Glutamatergic neuron (in vitro differentiated cells): ENCODE results near the gene AMBN. TPM values are rescaled to one million over a fixed set of nuclear protein-coding genes. Genes with fewer than 3 reads are reported as not detected.

Source experiments
- DNase-seq: peaks from one replicate; pipeline ENCODE4 v3.0.0; 2022
- H3K27ac Mint-ChIP-seq: one replicate; pipeline ENCODE4 v1.8.0; 2020; ENCODE audit warnings: mild to moderate bottlenecking, mixed read lengths, inconsistent platforms; ENCODE audit not compliant: unreplicated experiment
- H3K27me3 Mint-ChIP-seq: one replicate; pipeline ENCODE4 v1.8.0; 2020; ENCODE audit warnings: mild to moderate bottlenecking, moderate library complexity, mixed read lengths, inconsistent platforms; ENCODE audit not compliant: unreplicated experiment
- H3K36me3 Mint-ChIP-seq: one replicate; pipeline ENCODE4 v1.8.0; 2020; ENCODE audit warnings: mild to moderate bottlenecking, mixed read lengths, inconsistent platforms; ENCODE audit not compliant: unreplicated experiment
- H3K4me1 Mint-ChIP-seq: one replicate; pipeline ENCODE4 v1.8.0; 2020; ENCODE audit warnings: mild to moderate bottlenecking, low read depth, mixed read lengths, inconsistent platforms; ENCODE audit not compliant: unreplicated experiment
- H3K4me3 Mint-ChIP-seq: one replicate; pipeline ENCODE4 v1.8.0; 2020; ENCODE audit warnings: mild to moderate bottlenecking, mixed read lengths, inconsistent platforms; ENCODE audit not compliant: unreplicated experiment
- H3K9me3 Mint-ChIP-seq: one replicate; pipeline ENCODE4 v1.8.0; 2020; ENCODE audit warnings: mild to moderate bottlenecking, moderate library complexity, mixed read lengths, inconsistent platforms; ENCODE audit not compliant: unreplicated experiment
- CTCF ChIP-seq: fragments of 200-600 bp; sonication (generic); IDR thresholded peaks from one replicate; pipeline ENCODE4 v1.5.0; 2021; ENCODE audit not compliant: partially characterized antibody, unreplicated experiment
- total RNA-seq: library from RNA; stranded (reverse); fragmentation: NEBNext Ultra II Directional; extraction: Animal tissue kit (Norgen Biotek cat#: 25700); gene quantifications from one replicate; pipeline ENCODE4 v1.2.1, GENCODE V29; 2021; ENCODE audit not compliant: unreplicated experiment

Gene AMBN
- total RNA-seq, 1 donor from 2014 or later: not detected

- Mint-ChIP-seq H3K4me3 (no peak overlapping the region), H3K27ac (no peak overlapping the region), H3K36me3 (peaks cover 4% of the 10 kb centered on the region), H3K27me3 (no peaks in the 10 kb centered on the region), H3K9me3 (no peaks in the 10 kb centered on the region), H3K4me1 (no peaks in the 10 kb centered on the region)
- TF ChIP-seq CTCF: no peak
- DNase-seq: no peak
Observed at GRCh38 chr4:70577220-70577927, 14.7 kb upstream of the AMBN start.

DNA sequence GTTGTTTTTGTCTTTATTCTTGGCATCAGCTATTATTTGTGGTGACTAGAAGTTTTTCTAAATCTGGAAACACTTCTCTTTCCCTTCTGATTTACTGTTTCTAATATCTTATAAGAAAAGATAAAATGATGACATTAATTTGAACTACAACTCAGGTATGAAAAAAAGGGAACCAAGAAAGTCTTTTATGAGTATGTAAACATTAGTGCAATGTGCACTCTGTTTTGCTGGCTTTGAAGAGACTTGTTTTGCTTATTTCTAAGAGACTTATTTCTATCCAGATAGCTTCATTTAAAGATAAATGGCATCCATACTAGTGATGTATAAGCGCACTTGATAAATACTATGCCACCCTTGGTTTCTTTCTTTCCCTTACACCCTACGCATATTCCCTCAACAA lies 10.1 kb upstream of the AMBN start:
- Mint-ChIP-seq H3K36me3 (peaks cover 4% of the 10 kb centered on the region), H3K4me1 (no peaks in the 10 kb centered on the region), H3K27me3 (no peaks in the 10 kb centered on the region), H3K27ac (no peak overlapping the region), H3K9me3 (no peaks in the 10 kb centered on the region), H3K4me3 (no peak overlapping the region)
- TF ChIP-seq CTCF: no peak
- no peak for DNase-seq

DNA sequence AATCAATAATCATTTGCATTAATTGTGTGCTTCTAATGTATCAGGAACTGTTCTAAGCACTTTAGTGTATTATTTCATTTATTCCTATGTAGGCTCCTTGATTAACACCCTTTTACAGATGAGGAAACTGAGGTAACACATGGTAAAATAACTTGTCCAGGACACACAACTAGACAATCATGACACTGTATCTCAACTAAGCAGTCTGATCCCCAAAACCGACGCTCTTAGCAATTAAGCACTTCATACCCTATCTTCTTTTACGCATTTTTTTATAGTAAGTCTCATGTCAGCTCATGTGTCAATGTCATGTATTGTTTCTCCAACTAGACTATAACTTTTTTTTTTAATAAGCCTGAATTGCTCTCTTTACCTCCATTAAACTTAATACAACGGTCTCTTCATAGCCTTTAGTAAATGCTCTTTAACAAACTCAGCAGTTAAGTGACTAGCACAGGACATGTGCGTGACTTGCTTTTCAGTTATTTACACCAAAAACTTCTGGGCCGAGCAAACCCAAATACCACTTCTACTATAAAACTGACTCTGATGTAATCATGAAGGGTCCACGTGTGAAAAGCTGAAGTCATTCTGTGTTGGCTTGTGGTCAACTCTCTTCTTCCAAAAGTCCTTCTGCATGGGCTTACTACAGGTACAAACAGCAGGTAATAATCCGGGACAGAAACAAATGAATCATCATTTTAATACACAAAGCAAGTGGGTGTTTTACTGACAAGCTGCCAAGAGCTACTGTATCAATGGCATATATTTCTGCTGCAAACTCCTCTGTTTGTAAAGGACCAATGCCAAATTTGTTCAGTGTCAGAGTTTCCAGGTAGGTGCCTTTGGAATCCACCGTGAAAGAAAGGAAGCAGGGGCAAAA lies 7.9 kb upstream of the AMBN start:
- Mint-ChIP-seq H3K27me3 (no peaks in the 10 kb centered on the region), H3K4me1 (no peaks in the 10 kb centered on the region), H3K4me3 (no peak overlapping the region), H3K9me3 (no peaks in the 10 kb centered on the region), H3K36me3 (no peaks in the 10 kb centered on the region), H3K27ac (no peak overlapping the region)
- TF ChIP-seq CTCF: no peak
- no peak for DNase-seq

DNA sequence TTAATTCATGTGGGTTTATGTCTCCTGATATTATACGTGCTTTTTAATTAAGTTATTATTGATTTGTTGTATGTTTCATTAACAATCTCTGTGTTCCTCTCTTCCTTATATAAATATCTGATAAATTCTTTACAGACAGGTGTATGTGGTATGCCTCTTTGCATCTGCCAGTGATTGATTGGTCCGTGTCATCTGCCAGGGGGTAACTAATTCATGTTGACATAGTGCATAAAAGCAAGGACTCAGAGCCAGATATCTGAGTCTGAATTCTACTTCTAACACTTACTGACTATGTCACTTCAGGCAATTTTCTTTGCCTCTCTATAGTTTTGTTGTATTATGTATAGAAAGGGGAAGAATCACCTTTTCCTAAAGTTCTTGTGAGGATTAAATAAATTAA lies 5.2 kb upstream of the AMBN start:
- Mint-ChIP-seq H3K27ac (no peak overlapping the region), H3K4me3 (no peak overlapping the region), H3K4me1 (no peaks in the 10 kb centered on the region), H3K36me3 (no peaks in the 10 kb centered on the region), H3K27me3 (no peaks in the 10 kb centered on the region), H3K9me3 (no peaks in the 10 kb centered on the region)
- TF ChIP-seq CTCF: no peak
- DNase-seq: no peak

- Mint-ChIP-seq H3K36me3 (no peaks in the 10 kb centered on the region), H3K9me3 (no peaks in the 10 kb centered on the region), H3K27me3 (no peaks in the 10 kb centered on the region), H3K4me1 (no peaks in the 10 kb centered on the region), H3K4me3 (no peak overlapping the region), H3K27ac (no peak overlapping the region)
- TF ChIP-seq CTCF: no peak
- DNase-seq: no peak
Observed at GRCh38 chr4:70589785-70590184, 2.3 kb upstream of the AMBN start.
